ENCODE data around the gene NETO1.

The NETO1 gene

DNA sequence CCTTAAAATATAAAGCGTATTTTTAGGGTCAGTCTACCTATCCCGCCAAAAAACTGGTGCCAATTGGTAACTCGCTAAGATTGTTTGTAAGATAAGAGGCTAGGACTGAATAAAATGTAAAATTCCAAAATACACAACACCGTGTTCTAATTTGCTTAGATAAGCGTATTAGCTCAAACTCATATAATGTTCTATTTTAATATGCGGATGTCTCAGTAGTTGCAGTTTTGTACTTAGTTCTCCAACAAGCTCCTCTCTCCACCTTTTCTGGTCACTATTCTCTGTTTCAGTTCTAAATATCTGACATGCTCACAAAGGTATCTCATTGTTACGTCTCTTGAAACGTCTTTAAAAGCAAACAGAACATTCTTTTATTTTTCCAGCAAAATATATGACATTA, 24.0 kb downstream of the NETO1 start:
- DNase-seq, result no peak

DNA sequence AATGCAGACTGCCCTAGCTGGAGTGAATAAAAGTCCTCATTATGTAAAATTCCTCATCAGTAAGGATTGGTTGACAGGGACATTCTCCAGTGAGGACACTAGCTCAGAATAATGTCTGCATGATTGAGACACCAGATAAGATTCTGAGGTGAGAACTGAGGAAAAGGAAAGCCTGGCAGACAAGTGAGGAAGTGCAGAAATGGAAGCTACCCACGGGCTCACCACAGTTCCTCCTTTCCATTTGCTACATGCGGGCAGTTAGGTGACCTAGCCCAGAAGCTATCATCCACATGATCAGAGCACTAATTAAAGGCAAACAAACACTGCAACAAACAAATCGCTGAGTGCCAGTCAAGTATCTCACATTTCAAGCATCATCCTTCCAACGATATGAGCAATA, 27.7 kb downstream of the NETO1 start:
- DNase-seq, result no peak

DNA sequence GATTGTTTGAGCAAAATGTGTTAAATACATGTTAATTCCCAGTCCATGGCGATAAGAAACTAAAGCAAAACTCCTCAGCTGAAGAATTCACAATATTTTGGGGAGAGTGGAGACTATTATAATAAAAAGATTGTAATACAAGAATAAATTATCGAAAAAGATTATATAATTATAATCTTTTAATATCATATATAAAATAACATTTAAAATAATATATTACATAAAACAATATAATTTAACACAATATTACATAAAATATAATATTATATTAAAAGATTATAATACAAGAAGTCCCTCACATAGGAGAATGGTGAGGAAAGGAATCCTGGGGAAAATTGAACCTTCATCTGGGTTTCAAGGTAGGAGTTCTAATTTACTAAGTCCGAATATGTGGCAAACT, 33.1 kb downstream of the NETO1 start:
- no peak for DNase-seq

DNA sequence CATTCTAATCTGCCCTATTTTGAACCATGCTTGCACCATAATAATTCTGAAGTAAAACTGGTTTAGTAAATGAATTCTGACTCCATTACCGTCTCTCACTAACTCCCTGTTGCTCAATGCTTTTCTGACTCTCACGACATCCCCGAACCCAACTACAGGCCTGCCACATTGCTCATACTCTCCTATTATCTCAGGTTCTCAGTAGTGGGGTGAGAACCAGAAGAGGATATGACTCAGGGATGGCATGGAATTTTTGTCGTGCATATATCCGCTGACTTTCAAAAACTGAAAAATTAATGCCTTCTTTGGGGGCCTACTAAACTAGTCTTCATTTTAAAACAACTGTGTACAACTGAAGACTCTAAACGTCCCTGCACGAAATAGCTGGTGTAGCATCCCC, 34.3 kb downstream of the NETO1 start:
- DNase-seq, result no peak

DNA sequence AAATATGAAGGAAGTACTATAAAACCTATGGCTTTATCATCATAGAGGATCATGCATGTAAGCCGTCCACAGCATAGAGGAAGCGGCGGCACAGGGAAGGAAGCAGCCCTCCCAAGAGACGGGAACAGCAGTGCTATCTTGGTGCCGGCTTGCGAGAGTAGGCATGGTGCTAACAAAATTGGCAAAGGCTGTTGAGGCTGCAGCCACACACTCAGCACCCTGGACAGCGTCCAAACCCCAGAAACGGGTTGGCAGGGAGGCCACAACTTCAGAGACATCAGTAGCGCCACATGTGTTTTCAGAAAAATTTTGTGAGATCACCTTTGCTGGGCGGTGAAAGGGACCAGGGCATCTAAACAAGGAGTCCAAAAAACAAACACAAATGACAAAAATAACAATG, 37.7 kb downstream of the NETO1 start:
- DNase-seq, result peak; percentile 40

DNA sequence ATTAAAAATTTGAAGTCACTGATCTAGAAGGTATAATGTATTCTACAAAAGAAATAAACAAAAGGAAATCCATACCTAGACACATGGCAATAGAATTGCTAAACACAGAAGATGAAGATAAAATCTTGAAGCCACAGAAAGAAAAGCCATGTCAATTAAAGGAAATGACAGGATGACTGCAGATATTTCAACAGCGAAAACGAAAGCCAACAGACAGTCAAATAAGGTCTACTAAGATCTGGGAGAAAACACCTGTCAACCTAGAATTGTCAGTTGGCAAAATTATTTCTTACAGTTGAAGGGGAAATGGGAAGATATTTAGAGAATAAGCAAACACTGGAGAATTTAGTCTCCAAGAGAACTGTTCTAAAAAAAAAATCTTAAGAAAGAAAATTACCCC, 39.2 kb downstream of the NETO1 start:
- no peak for DNase-seq

DNA sequence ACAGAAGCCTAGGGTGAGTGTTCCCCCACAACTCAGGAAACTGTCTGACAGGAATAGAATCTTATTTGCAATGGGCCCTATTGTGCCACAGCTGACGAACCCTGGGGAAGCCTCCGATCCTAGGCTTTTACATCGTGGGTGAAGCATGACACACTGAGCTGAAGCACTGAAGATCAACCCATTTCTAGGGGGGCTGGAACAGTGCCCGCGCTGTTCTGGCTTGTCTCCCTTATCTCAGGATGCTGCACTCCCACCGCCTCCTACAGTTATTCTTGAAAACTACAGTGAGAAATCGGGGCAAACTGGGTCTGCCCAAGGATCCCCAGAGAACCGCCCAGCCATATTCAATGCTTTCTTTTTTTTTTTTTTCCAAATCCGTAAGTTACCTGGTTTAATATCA, 41.1 kb downstream of the NETO1 start:
- DNase-seq, result no peak

DNA sequence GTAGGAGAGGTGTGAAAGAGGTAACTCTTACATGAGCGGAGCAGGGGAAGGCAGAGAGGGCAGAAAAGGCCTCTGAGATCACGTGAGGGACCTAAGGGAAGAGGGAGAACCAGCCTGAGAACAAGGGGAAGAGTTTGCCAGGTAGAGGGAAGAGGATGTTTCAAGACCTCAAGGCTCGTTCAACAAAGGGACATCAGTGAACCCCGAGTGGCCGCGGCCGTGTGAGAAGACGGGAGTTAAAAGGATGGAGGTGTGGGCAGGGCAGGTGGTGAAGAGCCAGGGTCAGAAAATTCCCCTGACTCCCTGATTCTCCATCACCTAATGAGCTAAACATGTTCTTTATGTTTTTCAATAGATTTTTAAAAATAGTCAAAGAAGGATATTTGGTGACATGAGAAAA, 44.4 kb downstream of the NETO1 start:
- no peak for DNase-seq

DNA sequence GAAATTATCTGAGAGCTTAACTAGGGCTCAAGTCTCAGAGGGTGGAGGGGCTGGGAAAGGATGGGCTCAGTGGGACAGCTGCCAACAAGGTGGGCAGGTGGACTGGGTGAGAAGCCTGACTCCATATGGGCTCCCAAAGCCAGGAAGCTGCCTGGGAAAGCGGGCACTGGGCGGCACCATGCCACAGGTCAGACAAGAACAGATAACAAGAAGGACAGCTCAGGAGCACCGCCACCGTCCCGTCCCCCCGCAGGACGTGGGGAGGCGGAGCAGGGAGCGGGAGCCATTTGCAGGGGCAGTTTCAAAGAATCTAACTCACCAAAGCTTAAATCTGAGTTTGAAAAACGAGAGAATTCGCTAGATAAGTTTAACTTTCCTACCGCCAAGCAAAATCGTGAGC, 45.6 kb downstream of the NETO1 start:
- DNase-seq, result no peak

DNA sequence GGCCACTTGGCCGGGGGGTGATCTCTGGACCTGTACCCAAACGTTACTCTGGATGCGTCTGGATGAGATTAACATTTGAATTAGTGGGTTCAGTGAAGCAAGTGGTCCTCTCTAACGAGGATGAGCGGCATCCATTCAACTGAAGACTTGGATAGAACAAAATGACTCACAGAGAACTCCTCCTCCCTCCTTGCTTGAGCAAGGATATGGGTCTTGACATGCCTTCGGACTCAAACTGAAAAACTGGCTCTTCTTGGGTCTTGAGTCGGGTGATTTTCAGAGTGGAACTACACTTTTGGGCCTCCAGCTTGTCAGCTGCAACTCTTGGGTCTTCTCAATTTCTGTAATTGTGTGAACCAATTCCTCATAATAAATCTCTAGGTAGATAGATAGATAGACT, 47.2 kb downstream of the NETO1 start:
- DNase-seq, result no peak

DNA sequence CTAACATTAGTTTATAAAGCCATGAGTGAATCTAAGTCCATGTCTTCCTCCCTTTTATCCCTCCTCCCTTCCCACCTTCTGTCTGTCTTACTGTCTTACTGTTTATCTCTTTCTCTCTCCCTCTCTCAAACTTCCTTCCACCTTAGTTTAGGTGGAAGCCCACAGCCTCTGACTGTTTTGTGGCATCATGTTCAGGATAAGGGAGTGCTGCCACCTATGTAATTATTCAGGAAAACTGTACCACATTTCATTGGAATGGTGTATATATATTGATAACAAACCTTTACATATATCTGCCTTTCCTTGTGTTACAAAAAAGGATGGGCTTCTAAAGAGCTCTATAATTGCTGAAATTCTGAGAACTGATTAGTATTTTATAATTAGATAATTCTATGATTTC, 48.7 kb downstream of the NETO1 start:
- no peak for DNase-seq

DNA sequence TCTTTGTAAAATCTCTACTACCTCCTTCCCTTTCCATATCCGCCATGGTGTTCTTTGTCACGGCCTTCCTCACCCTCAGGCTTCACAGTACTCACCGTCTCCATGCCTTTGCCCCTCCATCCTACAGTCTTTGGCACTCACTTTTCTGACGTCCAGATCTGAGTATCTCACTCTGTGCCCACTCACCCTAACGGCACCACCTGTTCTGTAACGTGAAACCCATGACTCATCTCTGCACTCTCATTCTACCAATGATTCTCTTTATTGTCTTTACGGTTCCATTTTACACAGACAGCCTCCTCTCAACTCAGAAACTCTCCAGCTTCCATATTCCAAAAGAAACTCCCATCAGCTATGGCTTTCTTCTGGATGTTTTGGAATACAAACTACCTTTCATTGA, 56.7 kb downstream of the NETO1 start:
- no peak for DNase-seq

DNA sequence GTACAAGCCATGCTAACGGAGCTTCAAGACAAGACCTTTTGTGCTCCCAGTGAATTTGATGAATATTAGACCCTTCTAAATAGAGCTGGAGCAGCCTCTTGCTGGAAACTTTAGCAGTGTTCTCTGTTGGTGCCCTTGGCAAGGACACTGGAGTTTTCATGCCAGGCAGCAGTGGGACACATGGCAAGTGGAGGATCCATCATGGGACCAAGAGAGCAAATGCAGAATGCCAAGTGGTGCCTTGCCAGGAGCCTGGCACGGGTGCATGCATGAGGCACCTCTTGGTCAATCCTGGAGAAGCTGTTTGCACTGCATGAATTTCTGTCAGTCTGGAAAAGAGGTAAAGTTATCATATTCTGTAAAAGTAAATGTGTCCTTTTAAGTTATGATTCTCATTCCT, 59.1 kb downstream of the NETO1 start:
- DNase-seq, result no peak

DNA sequence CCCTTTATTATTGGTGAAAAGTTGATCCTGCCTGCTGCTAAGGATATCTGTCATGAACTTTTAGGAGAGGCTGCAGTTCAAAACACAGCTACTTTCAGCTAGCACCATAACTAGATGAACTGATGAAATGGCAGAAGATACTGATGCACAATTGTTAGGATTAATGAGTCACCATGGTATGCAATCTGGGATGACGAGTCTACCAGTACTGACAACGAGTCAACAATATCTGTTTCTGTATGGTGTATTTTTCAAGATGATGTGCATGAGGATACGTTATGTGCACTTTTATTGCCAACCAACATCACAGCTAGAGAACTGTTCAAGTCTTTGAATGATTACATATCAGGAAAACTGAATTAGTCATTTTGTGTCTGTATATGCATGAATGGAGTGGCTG, 68.7 kb downstream of the NETO1 start:
- no peak for DNase-seq

DNA sequence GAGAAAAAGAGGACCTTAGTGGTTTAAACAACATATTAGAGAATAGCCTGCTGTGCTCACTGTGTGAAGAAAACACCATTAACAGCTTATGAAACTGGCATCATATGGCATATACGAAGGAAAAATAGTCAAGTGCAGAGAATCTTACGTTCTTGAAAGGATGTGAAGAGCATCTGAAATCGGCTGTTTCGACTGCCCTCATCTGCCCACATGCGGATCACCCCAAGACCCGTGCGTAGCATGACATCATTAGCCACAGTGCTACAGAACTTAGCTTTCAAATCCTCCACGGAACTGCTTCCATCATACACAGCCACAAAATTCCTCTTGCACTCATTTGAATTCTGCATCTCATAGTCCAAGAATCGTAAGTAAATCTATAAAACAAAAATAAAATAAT, 84.3 kb downstream of the NETO1 start:
- DNase-seq, result no peak

DNA sequence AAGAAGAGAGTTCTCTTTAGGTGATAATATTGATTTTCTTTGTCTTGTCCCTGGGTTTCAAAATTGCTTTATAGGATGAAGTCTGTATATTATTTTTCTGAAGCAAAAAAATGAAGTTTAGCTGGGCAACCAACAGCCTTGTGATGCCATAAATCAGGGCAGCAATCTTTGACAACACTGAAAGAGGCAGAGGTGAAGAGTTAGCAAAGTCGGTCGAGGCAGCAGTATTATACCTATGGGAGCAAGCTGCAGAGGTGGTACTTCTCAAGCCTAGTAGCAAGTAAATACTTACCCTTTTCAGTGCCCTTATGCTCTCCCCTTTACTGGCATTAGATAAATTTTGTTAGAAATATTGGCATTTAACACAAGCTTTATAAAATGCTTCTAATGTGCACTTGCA, 92.9 kb downstream of the NETO1 start:
- no peak for DNase-seq

DNA sequence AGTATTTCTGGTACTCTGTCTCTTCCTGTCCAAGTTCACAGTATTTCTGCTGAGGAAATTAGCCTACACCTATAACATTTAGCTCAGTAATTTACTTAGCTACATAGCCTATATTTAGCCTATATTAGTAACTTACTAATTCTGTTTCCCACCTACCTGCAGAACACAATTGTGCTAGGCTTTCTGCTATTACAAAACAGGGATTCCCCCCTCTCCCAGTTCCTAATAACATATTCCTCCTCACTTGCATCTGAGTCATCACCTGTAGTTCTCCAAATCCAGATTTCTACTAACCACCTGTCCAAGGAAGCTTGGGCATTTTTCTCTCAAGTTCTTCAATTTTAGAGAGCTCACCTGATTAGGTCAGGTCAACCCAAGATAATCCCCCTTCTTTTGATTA, 94.9 kb downstream of the NETO1 start:
- no peak for DNase-seq

DNA sequence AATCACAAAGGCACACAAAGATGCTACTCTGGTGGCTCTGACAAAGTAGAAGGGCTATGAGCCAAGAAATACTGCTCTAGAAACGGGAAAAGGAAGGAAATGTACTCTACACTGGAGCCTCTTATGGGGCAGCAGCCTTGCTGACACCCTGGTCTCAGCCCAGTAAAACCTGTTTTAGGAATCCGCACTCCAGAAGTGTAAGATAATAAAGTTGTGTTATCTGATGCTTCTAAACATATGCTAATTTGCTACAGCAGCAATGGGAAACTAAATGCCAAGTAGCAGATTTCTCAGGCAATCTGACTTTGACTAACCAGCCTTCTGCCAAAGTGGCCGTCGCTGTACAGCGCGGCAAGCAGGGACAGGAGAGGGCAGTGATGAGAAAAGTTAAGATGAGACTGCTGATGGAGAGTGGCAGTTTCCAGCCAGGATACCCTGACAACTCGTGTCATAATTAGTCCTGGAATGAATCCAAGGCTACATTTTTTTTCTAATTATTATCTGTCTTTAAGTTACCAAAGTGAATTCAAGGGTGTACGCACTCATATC, 99.0 kb downstream of the NETO1 start:
- no peak for DNase-seq

DNA sequence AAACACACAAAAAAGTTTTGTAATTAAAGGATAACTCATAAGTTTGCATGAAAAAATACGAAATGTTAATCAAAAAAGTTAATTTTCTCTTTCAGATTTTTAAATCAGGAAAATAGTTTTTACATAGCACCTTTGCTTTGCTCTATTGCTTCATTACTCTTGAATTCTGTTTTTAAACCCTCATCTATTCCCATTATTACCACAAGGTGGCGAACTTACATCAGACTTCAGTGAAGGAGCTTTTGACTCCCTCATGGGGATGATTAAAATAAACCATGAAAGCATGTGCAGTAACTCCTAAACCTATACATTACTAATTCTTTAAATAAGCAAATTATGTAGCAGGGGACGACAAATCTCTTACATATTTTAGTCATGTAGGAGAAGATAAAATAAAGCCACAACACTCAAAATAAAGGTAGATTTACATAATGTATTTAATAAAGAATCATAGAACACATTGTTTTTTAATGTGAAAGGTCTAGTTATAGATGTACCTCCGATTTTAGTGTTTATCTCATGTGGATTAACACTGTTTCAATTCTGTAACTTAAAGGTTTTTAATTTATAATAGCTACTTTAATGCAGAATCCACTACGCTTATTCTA, 105.2 kb downstream of the NETO1 start:
- DNase-seq, result peak; percentile 80

DNA sequence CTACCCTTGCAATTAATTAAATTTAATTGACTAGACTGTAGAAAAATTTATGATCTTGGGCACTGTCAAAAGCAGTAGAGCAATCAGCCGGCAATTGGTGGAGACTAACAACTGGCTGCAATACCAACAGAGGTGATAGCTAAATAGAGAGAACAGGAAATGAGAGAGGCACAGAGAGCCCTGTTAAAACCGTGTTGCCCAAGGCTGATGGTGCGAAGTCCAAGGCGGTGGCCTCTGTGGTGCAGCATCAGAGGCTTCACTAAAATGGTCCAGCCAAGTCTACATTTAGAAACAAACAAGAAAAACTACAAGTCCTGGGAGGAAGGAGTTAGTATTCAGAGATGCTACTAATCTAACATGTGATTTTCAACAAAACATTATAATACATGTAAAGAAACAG, 115.6 kb downstream of the NETO1 start:
- no peak for DNase-seq

DNA sequence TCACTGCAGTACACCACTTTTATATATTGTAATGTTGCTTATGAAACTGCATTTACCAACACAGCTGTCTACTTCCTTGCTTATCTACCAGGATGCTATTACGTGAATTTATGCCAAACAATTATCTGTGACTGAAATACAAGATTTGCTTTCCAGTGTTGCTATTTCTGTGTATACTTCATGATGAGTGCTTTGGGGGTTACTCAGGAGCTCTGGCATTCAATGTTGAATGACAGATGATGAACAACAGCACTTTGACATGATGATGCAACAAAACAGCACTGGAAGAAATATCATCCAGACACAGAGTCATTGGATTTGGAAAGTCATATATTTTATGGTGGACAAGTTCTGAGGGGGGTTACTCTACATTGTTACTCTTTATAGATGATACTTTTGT, 125.8 kb downstream of the NETO1 start:
- no peak for DNase-seq

DNA sequence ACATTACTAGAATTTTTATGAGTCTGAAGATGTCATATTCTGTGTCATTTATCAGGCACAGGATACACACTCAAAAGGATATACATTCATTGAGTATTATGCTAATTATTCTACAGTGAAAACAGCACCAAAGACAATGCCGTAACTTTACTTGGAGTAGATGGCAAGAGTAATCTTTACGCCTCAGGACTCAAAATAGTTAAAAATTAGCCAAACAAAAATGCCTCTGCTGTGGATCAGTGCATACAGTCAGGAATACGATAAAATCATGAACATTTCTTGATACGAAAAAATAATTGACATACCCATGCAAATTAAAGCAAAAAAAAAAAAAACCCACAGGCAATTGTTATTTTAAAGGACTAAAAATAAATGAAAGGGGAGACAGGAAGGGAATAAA, 129.7 kb downstream of the NETO1 start:
- DNase-seq, result no peak

DNA sequence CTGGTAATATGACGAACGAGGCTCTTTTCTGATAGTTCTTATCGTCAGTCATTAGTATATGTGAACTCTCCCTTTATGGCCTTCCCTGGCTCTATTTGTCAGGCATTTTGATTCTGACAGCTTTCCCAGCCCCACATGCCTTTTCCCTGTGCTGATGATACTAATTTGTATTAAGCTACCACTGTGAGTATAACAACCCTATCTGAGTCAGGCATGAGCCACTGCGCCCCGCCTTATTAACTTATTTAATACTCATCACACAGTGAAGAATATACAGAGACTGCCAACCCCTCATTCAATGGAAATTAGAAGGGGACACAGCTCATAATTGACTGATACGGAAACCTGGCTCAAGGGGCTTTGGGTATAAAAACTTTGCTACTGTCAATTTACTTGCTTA, 140.0 kb downstream of the NETO1 start:
- DNase-seq, result no peak

DNA sequence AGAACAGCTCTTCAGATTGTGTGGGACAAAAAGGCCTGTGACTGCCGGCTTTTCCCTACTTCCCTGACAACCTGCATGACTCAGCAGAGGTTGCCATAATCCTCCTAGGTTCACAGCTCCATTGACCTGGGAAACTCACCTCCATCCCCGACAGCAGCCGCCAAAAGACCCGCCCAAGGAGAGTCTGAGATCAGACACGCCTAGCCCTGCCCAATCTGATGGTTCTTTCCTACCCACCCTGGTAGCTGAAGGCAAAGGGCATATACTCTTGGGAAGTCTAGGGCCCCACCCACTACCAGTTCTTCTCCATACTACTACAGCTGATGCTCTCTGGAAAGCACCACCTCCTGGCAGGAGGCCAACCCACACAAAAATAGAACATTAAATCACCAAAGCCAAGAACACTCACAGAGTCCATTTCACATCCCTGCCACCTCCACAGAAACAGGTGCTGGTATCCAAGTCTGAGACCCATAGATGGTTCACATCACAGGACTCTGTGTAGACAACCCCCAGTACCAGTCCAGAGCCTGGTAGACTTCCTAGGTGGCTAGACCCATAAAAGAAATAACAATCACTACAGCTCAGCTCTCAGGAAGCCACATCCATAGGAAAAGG, 140.6 kb downstream of the NETO1 start:
- no peak for DNase-seq

DNA sequence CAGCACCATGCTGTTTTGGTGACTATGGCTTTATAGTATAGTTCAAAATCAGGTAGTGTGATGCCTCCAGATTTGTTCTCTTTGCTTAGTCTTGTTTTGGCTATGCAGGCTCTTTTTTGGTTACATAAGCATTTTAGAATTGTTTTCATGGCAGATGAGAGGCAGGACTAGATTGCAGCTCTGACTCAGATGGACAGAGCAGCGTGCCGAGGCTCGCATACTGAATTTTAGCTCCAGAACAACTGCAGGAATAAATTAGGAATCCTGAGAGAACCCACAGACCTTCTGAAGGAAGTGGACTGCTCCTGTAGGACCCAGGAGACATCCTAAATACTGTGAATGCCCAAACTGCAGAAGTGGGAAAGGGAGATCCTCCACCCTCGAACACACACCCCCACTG, 141.6 kb downstream of the NETO1 start:
- no peak for DNase-seq

Measured in hematopoietic multipotent progenitor cell treated with erythropoietin and hydrocortisone succinate and interleukin-3 and kit ligand, for 6 days (in vitro differentiated cells).